ENCODE measurements around the gene FRRS1L.

FRRS1L gene

DNA sequence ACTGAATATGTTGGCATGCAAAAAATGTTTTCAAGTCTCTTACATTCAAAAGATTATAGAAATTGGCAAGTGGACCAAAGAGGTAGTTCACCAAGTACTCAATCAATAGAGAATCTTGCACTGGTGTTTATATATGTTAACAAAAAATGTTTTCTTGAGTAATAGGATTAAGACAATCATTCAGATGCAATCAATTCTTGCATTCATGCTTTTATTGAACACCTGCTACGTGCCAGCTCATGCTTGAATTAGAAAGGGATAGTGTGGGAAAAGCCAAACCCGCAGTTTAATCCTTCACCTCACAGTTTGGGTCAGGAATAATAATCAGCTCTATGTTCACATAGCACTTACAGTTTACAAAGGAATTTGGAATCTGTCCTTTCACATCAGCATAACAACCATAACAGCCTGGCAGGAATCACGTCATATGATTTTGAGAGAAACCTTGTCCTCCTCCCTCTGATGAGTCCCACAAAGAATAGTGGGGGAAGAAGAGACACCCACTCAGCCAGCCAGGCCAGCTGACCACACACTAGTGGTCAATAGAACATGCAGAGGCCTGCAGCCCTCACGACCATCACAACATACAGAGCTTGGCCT lies 36.8 kb upstream of the FRRS1L start:
- Histone ChIP-seq H3K36me3 (replicated peaks; ENCODE audit: insufficient read depth, low read length) (no peaks in the 10 kb centered on the region), H3K4me1 (ENCODE audit: low read length) (no peaks in the 10 kb centered on the region), H3K9ac (ENCODE audit: low read length) (no peak overlapping the region), H3K79me2 (ENCODE audit: low read length) (no peaks in the 10 kb centered on the region), H3K9me2 (replicated peaks; ENCODE audit: insufficient read depth, low read length) (no peaks in the 10 kb centered on the region), H3K4me3 (ENCODE audit: low read length) (no peak overlapping the region), H3K27ac (ENCODE audit: low read length) (no peak overlapping the region), H4K20me1 (ENCODE audit: insufficient read depth, low read length) (no peaks in the 10 kb centered on the region), H3F3A (ENCODE audit: insufficient read depth, low read length) (no peaks in the 10 kb centered on the region), H3K27me3 (replicated peaks; ENCODE audit: insufficient read depth, low read length) (no peaks in the 10 kb centered on the region), H3K4me2 (ENCODE audit: low read depth, low read length) (no peak overlapping the region), H3K9me3 (replicated peaks; ENCODE audit: insufficient read depth, low read length) (no peaks in the 10 kb centered on the region), H2AFZ (ENCODE audit: low read length) (no peak overlapping the region)
- no peak for DNase-seq
- TF ChIP-seq EZH2phosphoT487 (IDR thresholded peaks at IDR 0.05; ENCODE audit: low read length) (no peak), EZH2 (optimal IDR thresholded peaks at IDR 0.05; ENCODE audit: low read depth, low read length) (no peak)
- TF ChIP-seq, protein P1, sequence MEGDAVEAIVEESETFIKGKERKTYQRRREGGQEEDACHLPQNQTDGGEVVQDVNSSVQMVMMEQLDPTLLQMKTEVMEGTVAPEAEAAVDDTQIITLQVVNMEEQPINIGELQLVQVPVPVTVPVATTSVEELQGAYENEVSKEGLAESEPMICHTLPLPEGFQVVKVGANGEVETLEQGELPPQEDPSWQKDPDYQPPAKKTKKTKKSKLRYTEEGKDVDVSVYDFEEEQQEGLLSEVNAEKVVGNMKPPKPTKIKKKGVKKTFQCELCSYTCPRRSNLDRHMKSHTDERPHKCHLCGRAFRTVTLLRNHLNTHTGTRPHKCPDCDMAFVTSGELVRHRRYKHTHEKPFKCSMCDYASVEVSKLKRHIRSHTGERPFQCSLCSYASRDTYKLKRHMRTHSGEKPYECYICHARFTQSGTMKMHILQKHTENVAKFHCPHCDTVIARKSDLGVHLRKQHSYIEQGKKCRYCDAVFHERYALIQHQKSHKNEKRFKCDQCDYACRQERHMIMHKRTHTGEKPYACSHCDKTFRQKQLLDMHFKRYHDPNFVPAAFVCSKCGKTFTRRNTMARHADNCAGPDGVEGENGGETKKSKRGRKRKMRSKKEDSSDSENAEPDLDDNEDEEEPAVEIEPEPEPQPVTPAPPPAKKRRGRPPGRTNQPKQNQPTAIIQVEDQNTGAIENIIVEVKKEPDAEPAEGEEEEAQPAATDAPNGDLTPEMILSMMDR (IDR thresholded peaks at IDR 0.05; ENCODE audit: low read length): no peak

DNA sequence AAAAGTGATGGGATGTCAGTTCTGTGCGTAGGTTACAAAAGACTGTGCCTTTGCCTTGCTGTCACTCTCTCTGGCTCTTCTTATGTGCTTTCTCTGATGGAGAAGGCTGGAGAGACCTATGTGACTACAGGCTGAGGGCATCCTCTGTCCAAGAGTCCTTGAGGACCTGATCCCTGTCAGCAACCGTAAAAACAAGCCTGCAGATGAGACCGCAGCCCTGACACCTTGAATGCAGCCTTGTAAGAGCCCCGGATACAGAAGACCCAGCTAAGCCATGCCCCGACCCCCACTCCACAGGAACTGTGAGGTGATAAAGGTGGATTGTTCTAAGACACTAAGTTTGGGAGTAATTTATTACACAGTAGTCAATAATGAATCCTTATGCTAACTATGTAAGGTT lies 32.6 kb upstream of the FRRS1L start:
- Histone ChIP-seq H3F3A (ENCODE audit: insufficient read depth, low read length) (no peaks in the 10 kb centered on the region), H3K9me2 (replicated peaks; ENCODE audit: insufficient read depth, low read length) (no peaks in the 10 kb centered on the region), H3K27ac (ENCODE audit: low read length) (no peak overlapping the region), H3K4me2 (ENCODE audit: low read depth, low read length) (no peak overlapping the region), H3K9ac (ENCODE audit: low read length) (no peak overlapping the region), H3K4me1 (ENCODE audit: low read length) (no peaks in the 10 kb centered on the region), H3K4me3 (ENCODE audit: low read length) (no peak overlapping the region), H3K9me3 (replicated peaks; ENCODE audit: insufficient read depth, low read length) (no peaks in the 10 kb centered on the region), H2AFZ (ENCODE audit: low read length) (no peak overlapping the region), H3K79me2 (ENCODE audit: low read length) (no peaks in the 10 kb centered on the region), H4K20me1 (ENCODE audit: insufficient read depth, low read length) (no peaks in the 10 kb centered on the region), H3K36me3 (replicated peaks; ENCODE audit: insufficient read depth, low read length) (no peaks in the 10 kb centered on the region), H3K27me3 (replicated peaks; ENCODE audit: insufficient read depth, low read length) (no peaks in the 10 kb centered on the region)
- TF ChIP-seq EZH2 (optimal IDR thresholded peaks at IDR 0.05; ENCODE audit: low read depth, low read length): no peak
- TF ChIP-seq, protein P1 (IDR thresholded peaks at IDR 0.05; ENCODE audit: low read length): no peak
- TF ChIP-seq EZH2phosphoT487 (IDR thresholded peaks at IDR 0.05; ENCODE audit: low read length): no peak
- no peak for DNase-seq

DNA sequence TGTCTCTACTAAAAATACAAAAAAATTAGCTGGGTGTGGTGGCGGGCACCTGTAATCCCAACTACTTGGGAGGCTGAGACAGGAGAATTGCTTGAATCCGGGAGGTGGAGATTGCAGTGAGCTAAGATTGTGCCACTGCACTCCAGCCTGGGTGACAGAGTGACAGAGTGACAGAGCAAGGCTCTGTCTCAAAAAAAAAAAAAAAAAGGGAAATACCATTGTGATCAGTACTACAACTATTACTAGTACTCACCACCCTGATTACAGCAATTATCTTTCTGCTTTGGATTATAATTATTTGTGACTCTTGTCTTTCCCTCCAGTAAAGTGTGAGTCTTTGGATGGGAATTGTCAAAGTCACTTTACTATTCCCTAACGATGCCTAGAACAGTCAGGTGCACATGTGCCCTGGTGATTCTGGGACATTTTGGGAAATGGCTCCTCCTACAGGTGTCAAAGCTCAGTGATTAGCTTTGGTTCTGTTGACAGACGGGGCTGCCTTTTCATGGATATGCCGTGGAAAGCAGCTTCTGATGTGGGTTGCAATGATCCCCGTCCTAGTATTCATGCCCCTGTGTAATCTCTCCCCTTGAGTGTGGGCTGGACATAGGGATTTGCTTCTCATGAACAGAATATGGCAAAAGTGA lies 31.8 kb upstream of the FRRS1L start:
- Histone ChIP-seq H2AFZ (ENCODE audit: low read length) (no peak overlapping the region), H3K4me2 (ENCODE audit: low read depth, low read length) (no peak overlapping the region), H3K36me3 (replicated peaks; ENCODE audit: insufficient read depth, low read length) (no peaks in the 10 kb centered on the region), H3K79me2 (ENCODE audit: low read length) (no peaks in the 10 kb centered on the region), H3K9me2 (replicated peaks; ENCODE audit: insufficient read depth, low read length) (no peaks in the 10 kb centered on the region), H3K4me3 (ENCODE audit: low read length) (no peak overlapping the region), H3K9ac (ENCODE audit: low read length) (no peak overlapping the region), H3K9me3 (replicated peaks; ENCODE audit: insufficient read depth, low read length) (no peaks in the 10 kb centered on the region), H3K27me3 (replicated peaks; ENCODE audit: insufficient read depth, low read length) (no peaks in the 10 kb centered on the region), H3F3A (ENCODE audit: insufficient read depth, low read length) (no peaks in the 10 kb centered on the region), H4K20me1 (ENCODE audit: insufficient read depth, low read length) (no peaks in the 10 kb centered on the region), H3K27ac (ENCODE audit: low read length) (no peak overlapping the region), H3K4me1 (ENCODE audit: low read length) (no peaks in the 10 kb centered on the region)
- TF ChIP-seq, protein P1 (IDR thresholded peaks at IDR 0.05; ENCODE audit: low read length): peak; percentile 31; the same call in 1 of the 2 replicates
- no peak for TF ChIP-seq EZH2 (optimal IDR thresholded peaks at IDR 0.05; ENCODE audit: low read depth, low read length)
- no peak for TF ChIP-seq EZH2phosphoT487 (IDR thresholded peaks at IDR 0.05; ENCODE audit: low read length)
- DNase-seq: no peak

Data from MM.1S (cell line).